ENCODE results near the gene KIRREL3.

- TF ChIP-seq CTCF (IDR thresholded peaks at IDR 0.05) (no peak), POLR2A (IDR thresholded peaks at IDR 0.05) (no peak)
Observed at GRCh38 chr11:126403022-126403581, 597.5 kb downstream of the KIRREL3 start.

All from prostate gland (tissue), 2 donors.